Endothelial cell of umbilical vein (primary cell): Measurements from ENCODE around the gene FLRT2. TPM values are rescaled to one million over a fixed set of nuclear protein-coding genes. Genes with fewer than 3 reads are reported as not detected.

Experiments
- BruUV-seq: library from RNA; stranded (reverse); fragments of 400-500 nt; replicated peaks from 2 replicates; lab custom pipeline; 2021; lab: Mats Ljungman, UMichigan
- CTCF ChIA-PET: fragments of 300-600, 350-600 bp; sonication (Branson Sonifier 250); formaldehyde crosslinking; loops from one replicate; lab custom pipeline; 2021; ENCODE audit warnings: antibody characterized with exemption, inconsistent platforms; lab: Charles Lee
- POLR2A ChIA-PET: fragments of 300-600, 350-600 bp; sonication (Branson Sonifier 250); formaldehyde crosslinking; loops from one replicate; lab custom pipeline; 2021; ENCODE audit warnings: antibody characterized with exemption, inconsistent platforms; lab: Charles Lee
- DNase-seq: peaks from one replicate; pipeline ENCODE4 v3.0.0-alpha.2; 2011; ENCODE audit warnings: low read depth, low spot score
- FAIRE-seq: peaks from 2 replicates; lab custom pipeline; 2011; peaks lifted over from hg19 to GRCh38; lab: Jason Lieb, UNC
- H2AFZ ChIP-seq: 2 replicates; pipeline ENCODE4 v1.6.0; 2012; ENCODE audit warnings: low read depth, low read length, control low read depth, inconsistent platforms
- H3K27ac ChIP-seq: 2 replicates; pipeline ENCODE4 v1.5.1; 2011; ENCODE audit warnings: low read depth, mild to moderate bottlenecking, control low read depth, low read length, moderate library complexity; ENCODE audit not compliant: insufficient read depth
- H3K27me3 ChIP-seq, 2 experiments: 2 replicates each; pipeline versions ENCODE4 v1.6.0 to v1.6.1; 2011; ENCODE audit warnings: low read length in 2 of 2, mixed read lengths in 1 of 2; ENCODE audit not compliant: control insufficient read depth in 2 of 2, insufficient read depth in 2 of 2
- H3K36me3 ChIP-seq, 2 experiments: 2 replicates in 1 of 2; 3 replicates in 1 of 2; pipeline ENCODE4 v1.5.1; 2011; ENCODE audit warnings: low read length in 2 of 2, mild to moderate bottlenecking in 1 of 2, moderate library complexity in 1 of 2; ENCODE audit not compliant: control insufficient read depth in 2 of 2, insufficient read depth in 2 of 2; ENCODE audit errors: extremely low read depth in 1 of 2
- H3K4me1 ChIP-seq: 3 replicates; pipeline ENCODE4 v1.5.1; 2011; ENCODE audit warnings: mild to moderate bottlenecking, low read length; ENCODE audit not compliant: control insufficient read depth, insufficient read depth; ENCODE audit errors: extremely low read depth
- H3K4me2 ChIP-seq: 2 replicates; pipeline ENCODE4 v1.6.1; 2011; ENCODE audit warnings: low read length, control low read depth, mixed read lengths; ENCODE audit not compliant: insufficient read depth
- H3K4me3 ChIP-seq, 3 experiments: fragments of 200-600 bp in 1 of 3; sonication (generic), shearing (Covaris generic) in 1 of 3; replicated peaks in 1 of 3; 2 replicates each; pipeline ENCODE4 v1.5.1; 2011 to 2016; ENCODE audit warnings: control low read depth in 3 of 3, low read length in 3 of 3, mild to moderate bottlenecking in 2 of 3, inconsistent platforms in 1 of 3, low read depth in 1 of 3, moderate library complexity in 1 of 3; ENCODE audit not compliant: insufficient read depth in 1 of 3
- H3K79me2 ChIP-seq: 2 replicates; pipeline ENCODE4 v1.6.0; 2012; ENCODE audit warnings: low read length, inconsistent platforms; ENCODE audit not compliant: control insufficient read depth, insufficient read depth
- H3K9ac ChIP-seq: replicated peaks from 2 replicates; pipeline ENCODE3; 2011; ENCODE audit warnings: low read length, control low read depth; ENCODE audit not compliant: insufficient read depth; ENCODE audit errors: extremely low read depth
- H3K9me1 ChIP-seq: replicated peaks from 3 replicates; pipeline ENCODE4 v1.6.0; 2011; ENCODE audit warnings: mild to moderate bottlenecking, low read length; ENCODE audit not compliant: control insufficient read depth, insufficient read depth; ENCODE audit errors: extremely low read depth
- H3K9me3 ChIP-seq: replicated peaks from 2 replicates; pipeline ENCODE4 v1.5.1; 2012; ENCODE audit warnings: low read length, inconsistent platforms; ENCODE audit not compliant: control insufficient read depth, insufficient read depth
- H4K20me1 ChIP-seq: replicated peaks from 2 replicates; pipeline ENCODE3; 2011; ENCODE audit warnings: mild to moderate bottlenecking, low read length; ENCODE audit not compliant: control insufficient read depth, insufficient read depth; ENCODE audit errors: extremely low read depth
- EZH2 ChIP-seq: IDR thresholded peaks from 2 replicates; pipeline ENCODE4 v1.6.1; 2012; ENCODE audit warnings: borderline replicate concordance, low read depth, mild to moderate bottlenecking, moderate library complexity, low read length, inconsistent platforms; ENCODE audit not compliant: severe bottlenecking
- FOS ChIP-seq: IDR thresholded peaks from 2 replicates; pipeline ENCODE4 v1.6.1; 2011; ENCODE audit warnings: mild to moderate bottlenecking, low read length, moderate library complexity, borderline replicate concordance; ENCODE audit not compliant: insufficient read depth
- GATA2 ChIP-seq: IDR thresholded peaks from 2 replicates; pipeline ENCODE4 v1.7.0; 2011; ENCODE audit warnings: low read depth, mild to moderate bottlenecking, moderate library complexity, mixed read lengths, low read length; ENCODE audit not compliant: insufficient read length, insufficient read depth
- JUN ChIP-seq: IDR thresholded peaks from 2 replicates; pipeline ENCODE4 v1.6.1; 2011; ENCODE audit warnings: borderline replicate concordance, low read depth; ENCODE audit not compliant: insufficient read length, insufficient read depth
- MYC ChIP-seq: IDR thresholded peaks from one replicate; pipeline ENCODE4 v1.6.1; 2011; ENCODE audit warnings: mild to moderate bottlenecking, low read depth, low read length
- POLR2A ChIP-seq: IDR thresholded peaks from 2 replicates; pipeline ENCODE4 v1.6.1; 2012; ENCODE audit warnings: low read depth, mild to moderate bottlenecking, control low read depth, low read length
- POLR2AphosphoS5 ChIP-seq: IDR thresholded peaks from 2 replicates; pipeline ENCODE4 v1.6.1; 2012; ENCODE audit warnings: low read depth, mild to moderate bottlenecking, control low read depth, low read length, moderate library complexity; ENCODE audit not compliant: insufficient read depth
- dilution Hi-C: fragments of 300-500 bp; cut with MboI; formaldehyde crosslinking; loops from one replicate; pipeline ENCODE4 v1.15.0; 2019; ENCODE audit warnings: low sequenced_read_pairs; ENCODE audit not compliant: extremely low pct_ligation_motif_present
- intact Hi-C: fragments of 100-400 bp; cut with micrococcal nuclease; formaldehyde crosslinking; loops from one replicate; pipeline ENCODE4 v1.10.0; 2022
- polyA plus RNA-seq, 4 experiments: library from polyadenylated mRNA; depleted of rRNA in 3 of 4; stranded (reverse) in 3 of 4; unstranded in 1 of 4; fragments of >200 nt; gene quantifications; 2 replicates each; pipeline versions ENCODE4 v1.2.1 to v1.2.3, GENCODE V29; 2011 to 2012; ENCODE audit warnings: missing spikeins in 1 of 4
- total RNA-seq: library from RNA; stranded (reverse); gene quantifications from 2 replicates; pipeline ENCODE4 v1.2.3, GENCODE V29; 2021
- TF ChIP-seq, protein P1 (sequence below), 2 donors: IDR thresholded peaks; 1 replicate in 1 of 2; 2 replicates in 1 of 2; pipeline ENCODE4 v1.5.1; 2011; ENCODE audit warnings: low read length in 2 of 2, mild to moderate bottlenecking in 2 of 2, moderate library complexity in 2 of 2, control low read depth in 1 of 2, inconsistent platforms in 1 of 2, low read depth in 1 of 2; ENCODE audit not compliant: insufficient read depth in 1 of 2; ENCODE audit errors: extremely low read depth in 1 of 2
- TF ChIP-seq, protein P2 (sequence below): IDR thresholded peaks from 2 replicates; pipeline ENCODE4 v1.6.1; 2011; ENCODE audit not compliant: insufficient read depth, insufficient read length

The FLRT2 gene
- total and polyA plus RNA-seq, 2 donors (not counting 3 experiments of a cell fraction or from before 2014, with no cell fraction given), result 202 to 229 TPM

DNA sequence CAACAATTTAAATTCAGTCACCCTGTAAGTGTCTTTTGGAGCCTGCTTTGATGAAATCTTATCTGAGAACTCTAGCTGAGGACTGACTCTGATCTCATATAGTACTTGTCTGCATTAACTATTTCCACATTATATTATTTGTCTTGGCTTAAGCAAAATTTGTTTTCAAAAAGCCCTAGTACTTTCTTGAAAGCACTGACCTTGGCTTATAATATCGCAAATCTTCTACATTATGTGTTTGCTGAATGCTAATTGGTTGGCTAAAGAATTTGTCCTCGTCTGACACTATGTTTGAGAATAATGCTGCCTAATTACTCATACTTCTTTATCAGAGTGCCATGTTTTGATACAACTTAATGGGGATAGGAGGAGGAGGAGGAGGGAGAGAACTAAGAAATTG lies 46.9 kb upstream of the FLRT2 start:
- no peak for TF ChIP-seq POLR2AphosphoS5
- TF ChIP-seq EZH2, result no peak
- dilution Hi-C loops, result no loop called here
- no TSS peak for BruUV-seq
- Histone ChIP-seq H2AFZ (peak overlapping the region; percentile 64), H3K4me3 (no peak overlapping the region), H3K4me1 (peaks cover 10% of the 10 kb centered on the region), H3K9me3 (no peaks in the 10 kb centered on the region), H3K36me3 (no peaks in the 10 kb centered on the region), H3K4me2 (no peak overlapping the region), H3K9ac (no peak overlapping the region), H3K27ac (no peak overlapping the region), H3K79me2 (no peaks in the 10 kb centered on the region), H4K20me1 (no peaks in the 10 kb centered on the region), H3K9me1 (no peaks in the 10 kb centered on the region), H3K27me3 (no peaks in the 10 kb centered on the region)
- FAIRE-seq (no peak), DNase-seq (peak; percentile 84)
- intact Hi-C loops, result no loop called here
- ChIA-PET POLR2A (no interaction called here), CTCF (interaction anchor here (1.1 kb wide), 1 partner anchor 8 kb away, joined by 4 read pairs; no protein-coding TSS in a partner anchor)

DNA sequence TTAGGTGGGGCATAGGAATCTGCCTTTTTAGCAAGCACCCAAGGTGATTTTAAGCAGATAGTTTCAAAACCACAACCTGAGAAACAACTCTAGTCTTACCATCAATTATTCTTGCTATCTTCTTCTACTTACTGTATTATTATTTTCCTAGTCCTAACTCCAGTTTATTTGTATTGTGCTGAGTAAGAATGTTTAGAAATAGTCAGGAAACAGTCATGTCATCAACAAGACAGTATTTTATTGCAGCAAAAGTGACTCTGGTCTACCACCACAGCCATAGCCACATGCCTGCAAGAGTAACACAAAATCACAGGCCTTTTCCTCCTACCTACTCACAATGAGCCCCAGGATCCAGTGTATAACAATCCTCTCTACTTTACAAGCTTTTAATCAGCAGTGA lies 46.3 kb upstream of the FLRT2 start:
- no peaks in the 10 kb centered on the region for H3K9me1 ChIP-seq
- H3K27ac ChIP-seq, result no peak overlapping the region
- dilution Hi-C loops, result no loop called here
- ChIA-PET CTCF (interaction anchor here (1.1 kb wide), 1 partner anchor 9 kb away, joined by 4 read pairs; no protein-coding TSS in a partner anchor), POLR2A (no interaction called here)
- BruUV-seq, result no TSS peak
- H3K79me2 ChIP-seq, result no peaks in the 10 kb centered on the region
- no peak overlapping the region for H3K4me2 ChIP-seq
- intact Hi-C loops, result no loop called here
- no peak overlapping the region for H3K4me3 ChIP-seq
- H3K27me3 ChIP-seq, result no peaks in the 10 kb centered on the region
- no peaks in the 10 kb centered on the region for H4K20me1 ChIP-seq
- FAIRE-seq, result no peak
- H3K9me3 ChIP-seq, result no peaks in the 10 kb centered on the region
- H3K9ac ChIP-seq, result no peak overlapping the region
- H3K4me1 ChIP-seq, result peaks cover 10% of the 10 kb centered on the region
- DNase-seq, result peak; percentile 19
- H2AFZ ChIP-seq, result peak overlapping the region; percentile 64
- no peaks in the 10 kb centered on the region for H3K36me3 ChIP-seq
- TF ChIP-seq POLR2A (no peak), GATA2 (no peak), POLR2AphosphoS5 (no peak), EZH2 (no peak), FOS (no peak), JUN (no peak), MYC (no peak)
- TF ChIP-seq, protein P1, sequence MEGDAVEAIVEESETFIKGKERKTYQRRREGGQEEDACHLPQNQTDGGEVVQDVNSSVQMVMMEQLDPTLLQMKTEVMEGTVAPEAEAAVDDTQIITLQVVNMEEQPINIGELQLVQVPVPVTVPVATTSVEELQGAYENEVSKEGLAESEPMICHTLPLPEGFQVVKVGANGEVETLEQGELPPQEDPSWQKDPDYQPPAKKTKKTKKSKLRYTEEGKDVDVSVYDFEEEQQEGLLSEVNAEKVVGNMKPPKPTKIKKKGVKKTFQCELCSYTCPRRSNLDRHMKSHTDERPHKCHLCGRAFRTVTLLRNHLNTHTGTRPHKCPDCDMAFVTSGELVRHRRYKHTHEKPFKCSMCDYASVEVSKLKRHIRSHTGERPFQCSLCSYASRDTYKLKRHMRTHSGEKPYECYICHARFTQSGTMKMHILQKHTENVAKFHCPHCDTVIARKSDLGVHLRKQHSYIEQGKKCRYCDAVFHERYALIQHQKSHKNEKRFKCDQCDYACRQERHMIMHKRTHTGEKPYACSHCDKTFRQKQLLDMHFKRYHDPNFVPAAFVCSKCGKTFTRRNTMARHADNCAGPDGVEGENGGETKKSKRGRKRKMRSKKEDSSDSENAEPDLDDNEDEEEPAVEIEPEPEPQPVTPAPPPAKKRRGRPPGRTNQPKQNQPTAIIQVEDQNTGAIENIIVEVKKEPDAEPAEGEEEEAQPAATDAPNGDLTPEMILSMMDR (IDR thresholded peaks at IDR 0.05; ENCODE audit: extremely low read depth in 1 of 2, insufficient read depth in 1 of 2, low read depth in 1 of 2, low read length in 2 of 2), result no peak
- TF ChIP-seq, protein P2, sequence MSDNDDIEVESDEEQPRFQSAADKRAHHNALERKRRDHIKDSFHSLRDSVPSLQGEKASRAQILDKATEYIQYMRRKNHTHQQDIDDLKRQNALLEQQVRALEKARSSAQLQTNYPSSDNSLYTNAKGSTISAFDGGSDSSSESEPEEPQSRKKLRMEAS, result no peak
